OCI-LY3 (cell line): Measurements from ENCODE around the gene VSIG4.

Experiments
- EZH2phosphoT487 ChIP-seq: fragments of 200-600 bp; shearing (Covaris generic); IDR thresholded peaks from 2 replicates; pipeline ENCODE4 v1.6.1; 2018; ENCODE audit warnings: antibody characterized with exemption, mixed run types, low read depth
- TF ChIP-seq, protein P1 (sequence below): fragments of 200-600, 300-600 bp; sonication (generic); IDR thresholded peaks from 2 replicates; pipeline ENCODE4 v1.5.1; 2014; ENCODE audit warnings: antibody characterized with exemption, low read length, low read depth

DNA sequence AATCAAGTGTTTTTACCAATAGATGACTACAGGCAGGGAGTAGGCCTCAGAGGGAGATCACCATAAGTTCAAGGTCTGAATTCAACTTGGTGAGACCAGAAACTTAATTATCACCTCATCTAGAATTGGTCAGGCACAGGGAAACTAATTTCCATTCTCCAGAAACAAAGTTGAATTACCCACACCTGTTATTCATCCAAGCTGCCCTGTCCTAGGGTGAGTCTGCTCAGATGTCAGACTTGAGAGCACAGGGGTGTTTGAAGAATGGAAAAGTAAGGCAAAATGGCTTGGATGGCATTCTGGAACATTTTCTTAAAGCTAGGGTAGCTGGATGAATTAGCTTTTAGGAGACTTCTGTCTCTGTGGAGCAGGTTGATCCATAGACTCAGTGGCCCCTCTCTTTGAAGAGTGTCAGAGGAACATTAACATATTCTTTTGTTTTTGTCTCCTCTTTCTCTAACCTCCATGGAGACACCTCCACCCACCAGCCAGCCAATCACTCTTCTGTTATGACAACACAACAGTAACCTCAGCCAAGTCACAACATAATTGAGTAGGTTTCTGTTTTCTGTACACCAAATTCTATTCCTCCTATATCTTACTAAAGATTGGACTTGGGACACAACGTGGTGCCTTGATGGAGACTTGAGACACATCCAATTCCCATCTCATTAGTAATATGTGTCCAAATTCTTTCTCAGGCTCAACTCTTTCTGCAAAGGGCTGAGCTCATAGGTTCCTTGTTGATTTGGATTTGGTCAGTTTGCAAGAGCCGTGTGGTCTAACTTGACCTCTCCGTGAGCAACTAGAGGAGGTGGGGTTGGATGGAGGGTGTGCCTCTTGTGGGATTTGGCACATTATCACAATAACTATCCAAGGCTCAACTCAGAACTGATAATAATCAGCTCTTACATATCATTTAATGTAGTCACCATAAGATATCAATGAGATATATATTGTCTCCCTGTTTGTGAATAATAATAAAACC is 45.1 kb downstream of the VSIG4 start:
- TF ChIP-seq, protein P1, sequence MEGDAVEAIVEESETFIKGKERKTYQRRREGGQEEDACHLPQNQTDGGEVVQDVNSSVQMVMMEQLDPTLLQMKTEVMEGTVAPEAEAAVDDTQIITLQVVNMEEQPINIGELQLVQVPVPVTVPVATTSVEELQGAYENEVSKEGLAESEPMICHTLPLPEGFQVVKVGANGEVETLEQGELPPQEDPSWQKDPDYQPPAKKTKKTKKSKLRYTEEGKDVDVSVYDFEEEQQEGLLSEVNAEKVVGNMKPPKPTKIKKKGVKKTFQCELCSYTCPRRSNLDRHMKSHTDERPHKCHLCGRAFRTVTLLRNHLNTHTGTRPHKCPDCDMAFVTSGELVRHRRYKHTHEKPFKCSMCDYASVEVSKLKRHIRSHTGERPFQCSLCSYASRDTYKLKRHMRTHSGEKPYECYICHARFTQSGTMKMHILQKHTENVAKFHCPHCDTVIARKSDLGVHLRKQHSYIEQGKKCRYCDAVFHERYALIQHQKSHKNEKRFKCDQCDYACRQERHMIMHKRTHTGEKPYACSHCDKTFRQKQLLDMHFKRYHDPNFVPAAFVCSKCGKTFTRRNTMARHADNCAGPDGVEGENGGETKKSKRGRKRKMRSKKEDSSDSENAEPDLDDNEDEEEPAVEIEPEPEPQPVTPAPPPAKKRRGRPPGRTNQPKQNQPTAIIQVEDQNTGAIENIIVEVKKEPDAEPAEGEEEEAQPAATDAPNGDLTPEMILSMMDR: no peak
- no peak for TF ChIP-seq EZH2phosphoT487
